Cardiac muscle cell (in vitro differentiated cells and primary cell): ENCODE data around the gene PAPLN. TPM values are rescaled to one million over a fixed set of nuclear protein-coding genes. Genes with fewer than 3 reads are reported as not detected.
A peak's percentile ranks its signal among the peaks of the same experiment; 100 is the strongest.

Experiments
- DNase-seq, 2 donors: peaks; one replicate each; pipeline versions ENCODE4 v3.0.0 to v3.0.0-alpha.2; 2010 to 2017; ENCODE audit warnings: low read depth in 1 of 2, low spot score in 1 of 2
- H3K27ac ChIP-seq: fragments of 200-600 bp; sonication (generic); 2 replicates; pipeline ENCODE4 v1.5.1; 2016
- H3K27me3 ChIP-seq: fragments of 200-600 bp; sonication (generic); 2 replicates; pipeline ENCODE4 v1.6.0; 2016; ENCODE audit warnings: control low read depth
- H3K36me3 ChIP-seq: fragments of 200-600 bp; sonication (generic); 2 replicates; pipeline ENCODE4 v1.5.1; 2016; ENCODE audit warnings: control low read depth
- H3K4me1 ChIP-seq: fragments of 200-600 bp; sonication (generic); 2 replicates; pipeline ENCODE4 v1.8.1; 2017; ENCODE audit warnings: low read depth, mild to moderate bottlenecking, mixed run types
- H3K4me3 ChIP-seq: fragments of 200-600 bp; sonication (generic); 2 replicates; pipeline ENCODE4 v1.5.1; 2016; ENCODE audit warnings: mild to moderate bottlenecking
- H3K9me3 ChIP-seq: fragments of 200-600 bp; sonication (generic); 2 replicates; pipeline ENCODE4 v1.5.1; 2017; ENCODE audit warnings: low read depth, mild to moderate bottlenecking, control low read depth
- CTCF ChIP-seq: IDR thresholded peaks from 2 replicates; pipeline ENCODE4 v1.5.1; 2012; ENCODE audit warnings: low read depth, mild to moderate bottlenecking, low read length
- polyA plus RNA-seq: library from polyadenylated mRNA; unstranded; fragments of >200 nt; fragmentation: Nextera tagmentation; extraction: Ambion mirVana; gene quantifications from 2 replicates; pipeline ENCODE4 v1.2.1, GENCODE V29; 2016
- total RNA-seq: library from RNA; depleted of rRNA; stranded (reverse); fragments of >200 nt; gene quantifications from 2 replicates; pipeline ENCODE4 v1.2.3, GENCODE V29; 2016

The PAPLN gene
- total and polyA plus RNA-seq, 2 experiments from 2014 or later = 1.7 to 4.2 TPM

GRCh38 chr14:73198253-73198652 is 39.1 kb upstream of the PAPLN start:
- Histone ChIP-seq H3K4me3 (no peak overlapping the region), H3K36me3 (peaks cover 36% of the 10 kb centered on the region), H3K9me3 (no peaks in the 10 kb centered on the region), H3K27me3 (no peaks in the 10 kb centered on the region), H3K27ac (no peak overlapping the region), H3K4me1 (peaks cover 4% of the 10 kb centered on the region)
- no peak for DNase-seq
- no peak for TF ChIP-seq CTCF

GRCh38 chr14:73203527-73203926 is 33.8 kb upstream of the PAPLN start:
- peaks cover 45% of the 10 kb centered on the region for H3K36me3 ChIP-seq

GRCh38 chr14:73207615-73208014 is 29.7 kb upstream of the PAPLN start:
- H3K4me3 ChIP-seq = no peak overlapping the region
- H3K27me3 ChIP-seq = no peaks in the 10 kb centered on the region
- H3K36me3 ChIP-seq = peaks cover 47% of the 10 kb centered on the region
- H3K9me3 ChIP-seq = no peaks in the 10 kb centered on the region
- H3K27ac ChIP-seq = no peak overlapping the region
- TF ChIP-seq CTCF = no peak
- no peaks in the 10 kb centered on the region for H3K4me1 ChIP-seq
- no peak for DNase-seq

More at GRCh38 chr14:73203527-73203926, 33.8 kb upstream of the PAPLN start:
- H3K4me3 ChIP-seq = no peak overlapping the region
- no peak overlapping the region for H3K27ac ChIP-seq
- H3K27me3 ChIP-seq = no peaks in the 10 kb centered on the region
- H3K9me3 ChIP-seq = no peaks in the 10 kb centered on the region
- H3K4me1 ChIP-seq = no peaks in the 10 kb centered on the region
- DNase-seq = no peak
- TF ChIP-seq CTCF = no peak

- Histone ChIP-seq H3K27me3 (no peaks in the 10 kb centered on the region), H3K36me3 (peaks cover 49% of the 10 kb centered on the region), H3K9me3 (no peaks in the 10 kb centered on the region), H3K27ac (no peak overlapping the region), H3K4me3 (no peak overlapping the region), H3K4me1 (no peaks in the 10 kb centered on the region)
- DNase-seq = no peak
- no peak for TF ChIP-seq CTCF
Measured at GRCh38 chr14:73208390-73208789, 28.9 kb upstream of the PAPLN start.

GRCh38 chr14:73208846-73209245 is 28.5 kb upstream of the PAPLN start:
- Histone ChIP-seq H3K4me1 (no peaks in the 10 kb centered on the region), H3K9me3 (no peaks in the 10 kb centered on the region), H3K36me3 (peaks cover 47% of the 10 kb centered on the region), H3K27ac (no peak overlapping the region), H3K4me3 (no peak overlapping the region), H3K27me3 (no peaks in the 10 kb centered on the region)
- no peak for TF ChIP-seq CTCF
- DNase-seq = no peak

- H3K27me3 ChIP-seq = no peaks in the 10 kb centered on the region
- no peaks in the 10 kb centered on the region for H3K4me1 ChIP-seq
- H3K9me3 ChIP-seq = no peaks in the 10 kb centered on the region
- no peak overlapping the region for H3K27ac ChIP-seq
- peak in 1 of 2 donors; percentile 66 for DNase-seq
- peaks cover 50% of the 10 kb centered on the region for H3K36me3 ChIP-seq
- H3K4me3 ChIP-seq = no peak overlapping the region
- no peak for TF ChIP-seq CTCF
Measured at GRCh38 chr14:73209953-73210352, 27.4 kb upstream of the PAPLN start.
